Fibroblast of skin of back (primary cell): ENCODE measurements around the gene BCL11B.

Source experiments
- DNase-seq: peaks from one replicate; pipeline ENCODE4 v3.0.0-alpha.2; 2013

Gene BCL11B

GRCh38 chr14:99252940-99253868 lies 18.8 kb downstream of the BCL11B start:
- no peak for DNase-seq

GRCh38 chr14:99252443-99252939 lies 19.5 kb downstream of the BCL11B start:
- no peak for DNase-seq

- no peak for DNase-seq
Measured at GRCh38 chr14:99251721-99252120, 20.3 kb downstream of the BCL11B start.

GRCh38 chr14:99250636-99251208 lies 21.3 kb downstream of the BCL11B start:
- no peak for DNase-seq

- no peak for DNase-seq
Measured at GRCh38 chr14:99249389-99249788, 22.6 kb downstream of the BCL11B start.

- no peak for DNase-seq
Measured at GRCh38 chr14:99248761-99249171, 23.2 kb downstream of the BCL11B start.

- DNase-seq = no peak
Measured at GRCh38 chr14:99247772-99248171, 24.2 kb downstream of the BCL11B start.

- no peak for DNase-seq
Measured at GRCh38 chr14:99247101-99247729, 24.8 kb downstream of the BCL11B start.

GRCh38 chr14:99246536-99247097 lies 25.4 kb downstream of the BCL11B start:
- no peak for DNase-seq

- DNase-seq = no peak
Measured at GRCh38 chr14:99245564-99246511, 26.2 kb downstream of the BCL11B start.

GRCh38 chr14:99244941-99245563 lies 26.9 kb downstream of the BCL11B start:
- DNase-seq = no peak

GRCh38 chr14:99244367-99244901 lies 27.6 kb downstream of the BCL11B start:
- no peak for DNase-seq

- DNase-seq = no peak
Measured at GRCh38 chr14:99242816-99243721, 28.9 kb downstream of the BCL11B start.

- no peak for DNase-seq
Measured at GRCh38 chr14:99242238-99242637, 29.8 kb downstream of the BCL11B start.

GRCh38 chr14:99241325-99242010 lies 30.5 kb downstream of the BCL11B start:
- DNase-seq = no peak

GRCh38 chr14:99240627-99241324 lies 31.2 kb downstream of the BCL11B start:
- no peak for DNase-seq

GRCh38 chr14:99239661-99240092 lies 32.3 kb downstream of the BCL11B start:
- no peak for DNase-seq

GRCh38 chr14:99238216-99238615 lies 33.8 kb downstream of the BCL11B start:
- no peak for DNase-seq

GRCh38 chr14:99237288-99237687 lies 34.7 kb downstream of the BCL11B start:
- no peak for DNase-seq
